Astrocyte of the spinal cord (primary cell): Measurements from ENCODE around the gene TUBA3E.
A peak's percentile ranks its signal among the peaks of the same experiment; 100 is the strongest.
"Not testable (repeated sequence)": the region's sequence is repeated elsewhere in the genome, so short reads cannot be mapped to it uniquely, and the experiment has no call there.

ENCODE experiments used
- DNase-seq: peaks from one replicate; pipeline ENCODE4 v3.0.0; 2011; ENCODE audit warnings: low read depth, low spot score
- H3K4me3 ChIP-seq: 2 replicates; pipeline ENCODE4 v1.5.1; 2011; ENCODE audit warnings: low read depth, mild to moderate bottlenecking, low read length, moderate library complexity
- CTCF ChIP-seq: IDR thresholded peaks from 2 replicates; pipeline ENCODE4 v1.5.1; 2012; ENCODE audit warnings: low read depth, mild to moderate bottlenecking, low read length, inconsistent platforms
- in situ Hi-C: cut with HindIII; loops from 2 replicates; pipeline ENCODE4 v1.10.0; 2017; ENCODE audit warnings: low sequenced_read_pairs

The TUBA3E gene

GRCh38 chr2:130198343-130198742, at the start of gene TUBA3E:
Gene TUBA3E (minus strand): TSS chr2:130198439. CDS start chr2:130198360, 79 bp downstream.
- DNase-seq: no peak
- no peak within 1 kb of the TSS for H3K4me3 ChIP-seq
- in situ Hi-C loops: no loop called here
- no peak for TF ChIP-seq CTCF

- in situ Hi-C loops: no loop called here
- no peak for TF ChIP-seq CTCF
- H3K4me3 ChIP-seq: no peak overlapping the region
- DNase-seq: no peak
Measured at GRCh38 chr2:130246430-130246829, 48.2 kb upstream of the TUBA3E start.

- DNase-seq: no peak
- no peak for TF ChIP-seq CTCF
- in situ Hi-C loops: no loop called here
- no peak overlapping the region for H3K4me3 ChIP-seq
Measured at GRCh38 chr2:130245976-130246375, 47.7 kb upstream of the TUBA3E start.

- H3K4me3 ChIP-seq: no peak overlapping the region
- TF ChIP-seq CTCF: no peak
- in situ Hi-C loops: no loop called here
- DNase-seq: no peak
Measured at GRCh38 chr2:130243359-130243758, 45.1 kb upstream of the TUBA3E start.

- in situ Hi-C loops: no loop called here
- TF ChIP-seq CTCF: no peak
- H3K4me3 ChIP-seq: no peak overlapping the region
- peak; percentile 13 for DNase-seq
Measured at GRCh38 chr2:130241041-130241707, 42.9 kb upstream of the TUBA3E start.

GRCh38 chr2:130239581-130239980, 41.3 kb upstream of the TUBA3E start:
- H3K4me3 ChIP-seq, DNase-seq, in situ Hi-C loops: not testable (repeated sequence)

- in situ Hi-C loops, DNase-seq: not testable (repeated sequence)
Measured at GRCh38 chr2:130233066-130233465, 34.8 kb upstream of the TUBA3E start.

GRCh38 chr2:130231656-130232055, 33.4 kb upstream of the TUBA3E start:
- no peak overlapping the region for H3K4me3 ChIP-seq
- no peak for TF ChIP-seq CTCF
- in situ Hi-C loops: no loop called here
- no peak for DNase-seq

More at GRCh38 chr2:130233066-130233465, 34.8 kb upstream of the TUBA3E start:
- not testable (repeated sequence) for H3K4me3 ChIP-seq

- DNase-seq, in situ Hi-C loops, H3K4me3 ChIP-seq: not testable (repeated sequence)
Measured at GRCh38 chr2:130230907-130231306, 32.7 kb upstream of the TUBA3E start.

GRCh38 chr2:130230376-130230775, 32.1 kb upstream of the TUBA3E start:
- H3K4me3 ChIP-seq, in situ Hi-C loops, DNase-seq: not testable (repeated sequence)

- in situ Hi-C loops: not testable (repeated sequence)
- H3K4me3 ChIP-seq: peak overlapping the region; percentile 12
- DNase-seq: peak; percentile 34
Measured at GRCh38 chr2:130229161-130229510, 30.9 kb upstream of the TUBA3E start.
